Measurements from ENCODE around the gene RIPK3.

RIPK3 gene

GRCh38 chr14:24353559-24354481, 14.0 kb upstream of the RIPK3 start:
- peak; percentile 69 for DNase-seq (ENCODE audit: low read depth)
- no peak for TF ChIP-seq CTCF (conservative IDR thresholded peaks at IDR 0.05; ENCODE audit: low read length)
- no peak overlapping the region for H3K4me3 ChIP-seq (ENCODE audit: low read length)

DNA sequence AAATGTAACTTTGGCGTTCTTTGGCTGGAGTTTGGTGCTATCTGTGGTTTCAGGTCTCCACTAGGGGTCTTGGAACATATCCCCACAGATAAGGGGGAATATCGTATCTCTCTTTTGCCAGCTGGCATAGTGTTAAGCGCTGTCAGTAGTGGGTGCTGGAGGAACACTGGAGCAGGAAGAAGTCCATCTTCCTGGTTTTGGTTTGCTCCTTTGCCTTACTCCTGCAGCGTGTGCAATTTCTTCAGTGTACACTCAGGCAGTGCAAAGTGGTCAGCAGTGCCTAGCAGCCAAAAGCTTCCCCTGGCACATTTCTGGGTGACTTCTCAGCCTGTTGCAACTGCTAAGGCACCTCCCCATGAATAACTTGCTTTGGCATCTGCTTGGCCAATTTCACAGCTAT, 11.7 kb upstream of the RIPK3 start:
- H3K4me3 ChIP-seq (ENCODE audit: low read length): no peak overlapping the region
- DNase-seq (ENCODE audit: low read depth): peak; percentile 69
- TF ChIP-seq CTCF (conservative IDR thresholded peaks at IDR 0.05; ENCODE audit: low read length): no peak; the same call in 1 of the 2 replicates

DNA sequence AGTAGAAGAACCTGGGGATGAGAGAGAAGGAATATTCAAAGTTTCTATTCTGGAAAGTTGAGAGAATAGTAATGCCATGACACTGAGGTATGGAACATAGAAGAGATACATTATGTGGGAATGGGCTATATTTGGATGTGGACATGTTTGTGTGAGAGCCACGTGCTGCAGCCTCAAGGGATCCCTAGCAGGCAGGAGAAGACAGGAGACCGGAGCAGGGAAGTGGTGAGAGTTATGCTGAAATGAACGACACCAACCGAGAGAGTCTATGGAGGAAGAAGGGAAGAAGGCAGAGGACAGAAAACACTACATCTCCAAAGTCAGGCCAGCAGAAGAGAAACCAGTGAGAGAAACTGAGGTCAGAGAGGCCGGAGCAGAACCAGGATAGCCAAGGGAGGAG, 10.0 kb upstream of the RIPK3 start:
- no peak for DNase-seq (ENCODE audit: low read depth)
- no peak overlapping the region for H3K4me3 ChIP-seq (ENCODE audit: low read length)
- TF ChIP-seq CTCF (conservative IDR thresholded peaks at IDR 0.05; ENCODE audit: low read length): no peak

- no peak overlapping the region for H3K4me3 ChIP-seq (ENCODE audit: low read length)
- TF ChIP-seq CTCF (conservative IDR thresholded peaks at IDR 0.05; ENCODE audit: low read length): no peak
- DNase-seq (ENCODE audit: low read depth): no peak
These were observed 8.4 kb upstream of the RIPK3 start for GRCh38 chr14:24348186-24348585.

- no peak for TF ChIP-seq CTCF (conservative IDR thresholded peaks at IDR 0.05; ENCODE audit: low read length)
- H3K4me3 ChIP-seq (ENCODE audit: low read length): no peak overlapping the region
- DNase-seq (ENCODE audit: low read depth): no peak
These were observed 7.3 kb upstream of the RIPK3 start for GRCh38 chr14:24347134-24347533.

- no peak overlapping the region for H3K4me3 ChIP-seq (ENCODE audit: low read length)
- DNase-seq (ENCODE audit: low read depth): no peak
- TF ChIP-seq CTCF (conservative IDR thresholded peaks at IDR 0.05; ENCODE audit: low read length): no peak
These were observed 4.2 kb upstream of the RIPK3 start for GRCh38 chr14:24343795-24344660.

Measured in AG10803 (cell line).